Measurements from ENCODE around the gene ZNRF4.
"Not testable (repeated sequence)": the region's sequence is repeated elsewhere in the genome, so short reads cannot be mapped to it uniquely, and the experiment has no call there.

The ZNRF4 gene, protein sequence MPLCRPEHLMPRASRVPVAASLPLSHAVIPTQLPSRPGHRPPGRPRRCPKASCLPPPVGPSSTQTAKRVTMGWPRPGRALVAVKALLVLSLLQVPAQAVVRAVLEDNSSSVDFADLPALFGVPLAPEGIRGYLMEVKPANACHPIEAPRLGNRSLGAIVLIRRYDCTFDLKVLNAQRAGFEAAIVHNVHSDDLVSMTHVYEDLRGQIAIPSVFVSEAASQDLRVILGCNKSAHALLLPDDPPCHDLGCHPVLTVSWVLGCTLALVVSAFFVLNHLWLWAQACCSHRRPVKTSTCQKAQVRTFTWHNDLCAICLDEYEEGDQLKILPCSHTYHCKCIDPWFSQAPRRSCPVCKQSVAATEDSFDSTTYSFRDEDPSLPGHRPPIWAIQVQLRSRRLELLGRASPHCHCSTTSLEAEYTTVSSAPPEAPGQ

DNA sequence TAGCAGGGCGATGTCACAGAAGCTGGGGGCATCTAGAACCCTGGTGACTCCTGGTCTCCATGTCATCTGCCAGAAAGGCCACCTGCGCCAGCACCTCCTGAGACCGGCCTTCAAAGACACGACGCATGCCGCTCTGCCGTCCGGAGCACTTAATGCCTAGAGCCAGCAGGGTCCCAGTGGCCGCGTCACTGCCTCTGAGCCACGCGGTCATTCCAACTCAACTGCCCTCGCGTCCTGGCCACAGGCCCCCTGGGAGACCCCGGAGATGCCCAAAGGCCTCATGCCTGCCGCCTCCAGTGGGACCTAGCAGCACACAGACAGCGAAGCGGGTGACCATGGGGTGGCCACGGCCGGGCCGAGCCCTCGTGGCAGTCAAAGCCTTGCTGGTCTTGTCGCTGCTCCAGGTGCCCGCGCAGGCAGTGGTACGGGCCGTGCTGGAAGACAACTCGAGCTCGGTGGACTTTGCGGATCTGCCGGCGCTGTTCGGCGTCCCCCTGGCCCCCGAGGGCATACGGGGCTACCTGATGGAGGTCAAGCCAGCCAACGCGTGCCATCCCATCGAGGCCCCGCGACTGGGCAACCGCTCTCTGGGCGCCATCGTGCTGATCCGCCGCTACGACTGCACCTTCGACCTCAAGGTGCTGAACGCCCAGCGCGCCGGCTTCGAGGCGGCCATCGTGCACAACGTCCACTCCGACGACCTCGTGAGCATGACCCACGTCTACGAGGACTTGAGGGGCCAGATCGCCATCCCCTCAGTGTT, at the start of gene ZNRF4:
Gene ZNRF4, plus strand, starts transcription at position 51 of the 763 bp plus-strand sequence. Its CDS starts 75 bp downstream, at position 126.
- no peak for DNase-seq (ENCODE audit: low spot score)

DNA sequence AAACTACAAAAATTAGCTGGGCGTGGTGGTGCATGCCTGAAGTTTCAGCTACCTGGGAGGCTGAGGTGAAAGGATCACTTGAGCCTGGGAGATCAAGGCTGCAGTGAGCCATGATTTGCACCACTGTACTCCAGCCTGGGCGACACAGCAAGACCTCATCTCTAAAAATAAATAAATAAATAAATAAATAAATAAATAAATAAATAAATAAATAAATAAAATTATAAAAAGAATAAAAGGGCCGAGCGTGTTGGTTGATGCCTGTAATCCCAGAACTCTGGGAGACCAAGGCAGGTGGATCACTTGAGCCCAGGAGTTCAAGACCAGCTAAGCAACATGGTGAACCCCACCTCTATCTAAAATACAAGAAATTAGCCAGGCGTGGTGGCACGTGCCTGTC, 49.0 kb upstream of the ZNRF4 start:
- DNase-seq (ENCODE audit: low spot score): not testable (repeated sequence)

DNA sequence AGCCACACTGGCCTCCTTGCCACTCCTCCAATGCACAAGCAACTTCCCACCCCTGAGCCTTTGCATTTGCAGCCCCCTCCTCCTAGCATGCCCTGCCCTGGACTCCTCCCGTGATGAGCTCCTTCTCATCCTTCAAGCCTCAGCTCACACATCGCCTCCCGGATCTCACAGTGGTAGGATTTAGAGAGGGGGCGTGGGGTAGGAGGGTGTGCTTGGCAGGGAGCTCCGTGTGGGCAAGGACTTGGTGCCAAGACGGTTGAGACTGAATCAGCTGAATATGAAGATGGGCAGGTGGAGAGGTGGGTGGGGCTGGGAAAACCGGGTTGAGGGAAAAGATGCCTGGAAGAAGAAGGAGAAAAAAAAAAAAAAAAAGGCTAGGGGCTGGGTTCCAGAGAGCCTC, 48.4 kb upstream of the ZNRF4 start:
- no peak for DNase-seq (ENCODE audit: low spot score)

DNA sequence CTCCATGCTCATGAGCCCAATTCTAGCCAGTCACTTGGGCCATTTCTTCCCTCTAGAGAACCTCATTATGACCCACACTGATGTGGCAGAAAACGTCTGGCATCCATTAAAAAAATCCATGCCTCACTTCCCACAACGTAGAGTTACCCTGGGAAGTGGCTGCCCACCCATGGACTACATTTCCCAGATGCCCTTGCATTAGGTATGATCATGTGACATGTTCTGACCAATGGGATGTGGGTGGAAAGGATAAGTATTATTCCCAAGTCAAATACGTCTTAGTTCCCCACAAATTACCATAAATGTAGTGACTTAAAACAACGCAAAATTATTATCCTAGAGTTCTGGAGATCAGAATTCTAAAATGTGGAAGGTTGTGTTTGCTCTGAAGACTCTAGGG, 47.9 kb upstream of the ZNRF4 start:
- no peak for DNase-seq (ENCODE audit: low spot score)

DNA sequence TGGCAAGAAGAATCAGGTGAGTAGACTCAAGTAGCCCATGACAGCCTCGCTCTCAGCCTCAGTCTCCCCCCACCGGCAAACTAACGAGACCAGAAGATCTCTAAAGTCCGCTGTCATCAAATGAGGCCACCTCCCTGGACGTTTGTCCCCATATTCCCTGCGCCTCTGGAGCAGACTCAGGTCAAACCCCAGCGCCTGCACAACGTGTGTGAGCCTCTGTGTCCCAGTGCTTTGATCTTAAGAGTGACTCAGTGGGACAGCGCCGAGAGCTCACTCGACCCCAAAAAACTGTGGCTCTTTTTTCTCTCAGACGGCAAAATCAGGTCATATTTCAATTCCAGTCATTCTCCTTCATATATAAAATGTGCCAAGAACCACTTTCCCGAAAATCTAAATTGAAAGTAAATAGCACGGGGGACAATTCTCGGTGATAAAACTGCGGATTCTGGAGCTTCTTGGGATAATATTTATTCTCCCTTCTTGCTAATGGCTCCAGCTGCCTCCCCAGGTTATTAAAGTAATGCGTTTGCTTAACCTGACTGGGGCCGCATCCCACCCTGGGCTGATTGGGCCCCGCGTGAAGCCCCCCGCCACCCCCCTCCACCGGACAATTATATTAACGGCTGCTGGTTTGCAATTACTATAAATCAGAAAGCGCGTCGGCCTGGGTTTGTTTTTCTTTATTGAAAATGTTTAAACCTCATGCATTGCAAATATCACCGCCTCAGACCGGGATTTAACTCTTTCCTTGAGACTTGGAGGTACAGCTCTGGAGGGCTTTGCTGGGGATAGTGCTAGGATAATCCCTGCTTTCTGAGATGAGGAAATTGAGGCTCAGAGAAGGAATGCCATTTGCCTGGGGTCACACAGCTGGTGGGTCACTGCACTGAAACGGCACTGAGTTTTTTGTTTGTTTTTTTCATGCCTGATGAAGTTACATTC, 37.5 kb upstream of the ZNRF4 start:
- no peak for DNase-seq (ENCODE audit: low spot score)

DNA sequence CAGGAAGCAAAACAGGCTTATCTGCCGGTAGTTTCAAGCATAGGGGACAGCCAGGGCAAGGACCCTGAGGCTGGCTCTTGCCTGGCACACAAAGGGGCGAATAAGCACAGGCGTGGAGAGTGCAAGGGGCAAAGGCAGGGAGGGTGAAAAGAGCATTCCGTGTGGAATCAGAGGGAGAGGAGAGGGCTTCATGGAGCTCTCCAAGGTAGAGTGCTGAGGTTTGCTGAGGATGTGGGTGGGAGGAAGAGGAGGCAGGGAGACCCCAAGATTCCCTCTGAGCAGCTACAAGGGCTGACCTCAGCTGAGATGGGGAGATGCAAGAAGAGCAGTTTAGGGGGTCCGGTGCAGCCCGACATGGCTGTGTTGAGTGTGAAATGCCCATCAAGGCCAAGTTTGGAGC, 36.5 kb upstream of the ZNRF4 start:
- DNase-seq (ENCODE audit: low spot score): no peak

DNA sequence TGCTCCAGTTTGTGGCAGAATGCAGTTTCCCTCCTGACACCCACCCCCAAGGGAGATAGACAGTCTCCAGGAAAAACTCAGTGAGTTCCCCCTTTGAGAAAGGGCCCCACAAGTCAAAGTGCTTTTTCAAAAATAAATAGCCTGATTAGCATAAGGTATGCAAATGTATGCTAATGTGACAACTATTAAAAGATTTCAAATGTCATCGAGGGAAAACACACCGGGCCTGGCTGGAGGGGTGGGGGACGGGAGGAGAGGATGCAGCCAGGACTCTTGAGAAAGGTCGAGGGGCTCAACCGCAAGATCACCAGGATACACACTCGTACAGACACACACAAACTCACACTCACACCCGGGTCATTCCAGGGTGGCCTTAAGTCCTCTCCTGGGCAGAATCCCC, 34.3 kb upstream of the ZNRF4 start:
- DNase-seq (ENCODE audit: low spot score): no peak

DNA sequence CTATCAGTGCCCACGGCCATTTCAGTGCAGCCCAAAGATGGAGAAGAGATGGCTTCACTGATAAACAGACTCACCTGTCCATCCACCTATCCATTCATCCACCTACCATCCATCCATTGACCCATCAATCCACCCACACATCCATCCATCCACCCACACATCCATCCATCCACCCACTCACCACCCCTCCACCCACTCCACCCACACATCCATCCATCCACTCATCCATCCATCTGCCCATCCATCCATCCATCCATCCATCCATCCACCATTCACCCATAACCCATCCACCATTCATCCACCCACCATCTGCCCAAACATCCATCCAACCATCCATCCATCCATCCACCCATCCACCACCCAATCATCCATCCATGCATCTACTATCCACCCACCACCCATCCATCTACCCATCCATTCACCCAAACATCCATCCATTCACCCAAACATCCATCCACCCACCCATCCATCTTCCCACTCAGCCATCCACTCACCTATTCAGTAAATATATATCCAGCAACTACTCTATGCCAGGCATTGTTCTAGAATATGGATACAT, 31.6 kb upstream of the ZNRF4 start:
- DNase-seq (ENCODE audit: low spot score): no peak

DNA sequence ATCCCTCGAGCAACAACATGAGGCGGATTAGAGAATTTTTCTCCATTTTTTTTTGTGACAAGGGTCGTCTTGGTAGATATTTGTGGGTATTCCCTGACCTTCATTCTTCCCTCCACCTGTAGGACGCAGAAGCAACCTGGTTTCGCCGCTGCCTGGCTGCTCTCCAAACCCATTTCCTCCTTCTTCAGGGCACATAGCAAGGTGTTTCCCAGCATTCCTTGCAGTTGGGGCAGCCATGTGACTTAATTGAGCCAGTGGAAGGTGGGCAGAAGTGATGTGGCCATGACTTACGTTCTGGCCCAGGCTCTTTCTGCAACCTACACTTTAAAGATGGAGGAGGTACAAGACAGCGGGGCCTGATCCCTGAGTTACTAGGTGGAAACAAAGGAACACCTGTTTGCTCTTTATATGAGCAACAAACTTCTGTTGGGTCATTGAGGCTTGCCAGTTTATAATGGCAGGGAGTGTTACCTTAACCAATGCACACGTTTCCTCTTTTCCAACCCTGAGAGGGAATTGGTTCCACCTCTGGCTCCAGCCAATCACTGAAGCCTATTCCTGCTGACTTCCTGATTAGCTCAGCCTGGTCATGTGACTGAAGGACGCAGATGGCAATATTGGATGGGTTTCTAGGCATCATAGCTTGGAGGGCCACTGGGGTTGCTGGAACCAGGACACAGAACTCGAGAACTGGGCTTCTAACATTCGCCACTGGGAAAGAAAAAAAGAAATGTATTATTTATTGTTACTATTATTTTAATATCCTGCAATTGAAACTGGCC, 30.8 kb upstream of the ZNRF4 start:
- no peak for DNase-seq (ENCODE audit: low spot score)

DNA sequence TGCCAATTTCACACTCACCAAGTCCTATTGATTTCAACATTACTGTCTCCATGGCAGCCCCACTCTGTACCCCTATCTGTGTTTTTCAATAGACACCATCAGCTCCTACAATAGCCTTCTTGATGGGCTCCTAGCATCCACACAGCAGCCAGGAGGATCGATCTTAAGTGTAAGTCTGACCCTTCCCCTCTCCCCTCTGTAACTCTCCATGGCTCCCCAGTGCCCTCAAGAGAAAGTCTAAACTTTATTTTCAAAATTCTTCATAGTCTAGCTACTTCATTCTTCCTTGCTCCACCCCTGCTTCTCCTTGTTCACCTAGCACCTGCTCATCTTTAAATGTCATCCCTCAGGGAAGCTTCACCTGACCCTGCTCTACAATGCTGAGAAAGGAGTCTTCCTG, 30.0 kb upstream of the ZNRF4 start:
- no peak for DNase-seq (ENCODE audit: low spot score)

DNA sequence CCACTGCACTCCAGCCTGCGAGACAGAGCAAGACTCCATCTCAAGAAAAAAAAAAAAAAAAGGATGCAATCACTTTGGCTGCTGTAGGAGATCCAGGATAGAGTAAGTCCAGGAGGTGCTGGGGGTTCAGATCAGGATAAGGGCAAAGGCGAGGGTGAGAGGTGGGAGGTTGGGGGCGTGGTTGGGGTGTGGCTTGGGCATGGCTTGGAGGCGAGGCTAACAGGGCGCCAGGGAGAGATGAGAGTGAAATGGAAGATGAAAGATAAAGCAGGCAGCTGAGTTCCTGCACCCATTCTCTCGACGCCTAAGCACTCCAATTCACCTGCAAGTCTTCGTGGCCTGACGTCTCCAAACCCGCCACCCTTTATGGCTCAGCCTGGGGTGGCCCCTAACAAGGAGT, 25.0 kb upstream of the ZNRF4 start:
- no peak for DNase-seq (ENCODE audit: low spot score)

DNA sequence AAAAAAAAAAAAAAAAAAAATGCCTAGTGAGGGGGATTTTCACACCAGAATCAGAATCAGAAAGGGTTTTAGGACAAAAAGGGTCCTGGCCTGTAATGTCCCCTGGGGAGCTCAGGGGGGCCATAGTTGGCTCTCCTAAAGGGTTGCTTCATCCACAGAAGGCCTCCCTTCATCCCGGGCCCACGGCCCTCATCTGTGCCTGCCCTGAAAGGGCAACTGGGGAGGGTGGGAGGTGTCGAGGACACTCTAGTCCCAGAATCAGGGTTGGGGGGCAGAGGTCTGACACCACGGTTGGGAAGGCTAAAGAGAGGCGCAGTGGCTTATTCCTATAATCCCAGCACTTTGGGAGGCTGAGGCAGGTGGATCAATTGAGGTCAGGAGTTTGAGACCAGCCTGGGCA, 22.5 kb upstream of the ZNRF4 start:
- DNase-seq (ENCODE audit: low spot score): no peak

DNA sequence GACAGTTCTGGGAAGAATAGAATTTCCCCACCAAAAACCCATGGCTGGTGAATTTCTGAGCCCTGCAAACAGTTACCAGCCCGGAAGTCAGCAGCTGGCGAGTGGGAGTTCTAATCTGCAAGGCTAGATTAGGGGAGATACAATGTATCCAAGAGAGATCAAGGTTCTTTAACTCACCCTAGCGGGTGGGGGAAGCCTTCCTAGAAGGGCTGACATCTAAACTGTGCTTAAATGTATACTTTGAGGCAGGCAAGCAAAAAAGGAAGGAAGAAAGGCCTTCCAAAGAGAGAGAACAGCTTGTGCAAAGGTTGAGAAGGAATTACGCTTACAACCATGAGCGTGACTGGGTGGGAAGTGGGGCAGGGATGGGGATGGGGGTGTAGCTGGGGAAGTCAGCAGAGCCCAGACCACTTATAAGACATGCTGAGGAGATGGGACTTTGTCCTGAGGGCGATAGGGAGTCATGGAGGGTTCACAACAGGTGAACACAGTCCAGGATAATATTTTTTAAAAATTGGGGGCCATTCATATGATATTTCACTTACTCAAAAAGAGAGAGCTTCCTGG, 20.8 kb upstream of the ZNRF4 start:
- DNase-seq (ENCODE audit: low spot score): no peak

DNA sequence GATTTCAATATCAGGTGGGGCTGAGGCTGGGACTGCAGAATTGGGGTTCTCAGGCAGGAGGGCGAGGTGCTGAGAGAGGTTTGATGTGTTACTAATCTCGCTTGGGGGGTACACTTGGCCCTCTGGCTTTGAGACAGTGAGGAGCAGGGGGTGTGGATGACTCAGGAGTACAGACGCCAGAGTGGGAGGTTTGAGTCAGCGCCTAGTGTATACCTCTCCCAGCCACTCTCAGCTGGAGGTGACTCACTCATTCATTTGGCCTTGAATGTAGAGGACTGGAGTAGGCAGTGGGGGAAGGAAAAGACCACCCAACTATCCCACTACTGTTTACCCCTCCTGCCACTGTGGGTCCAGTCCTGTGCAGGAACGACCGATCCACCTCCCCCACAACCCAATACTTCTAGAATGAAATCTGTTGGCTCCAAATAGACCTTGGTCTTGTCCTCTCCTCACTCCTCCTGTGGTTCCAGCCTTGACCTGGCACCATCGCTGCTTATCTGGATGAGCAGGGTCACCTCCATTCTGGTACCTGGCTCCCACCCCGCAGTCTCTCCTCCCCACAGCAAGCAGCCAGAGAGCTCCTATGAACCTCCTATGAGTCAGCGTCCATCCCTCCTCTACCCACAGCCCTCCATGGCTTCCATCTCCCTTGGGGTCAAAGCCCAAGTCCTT, 20.1 kb upstream of the ZNRF4 start:
- peak; percentile 22 for DNase-seq (ENCODE audit: low spot score)

DNA sequence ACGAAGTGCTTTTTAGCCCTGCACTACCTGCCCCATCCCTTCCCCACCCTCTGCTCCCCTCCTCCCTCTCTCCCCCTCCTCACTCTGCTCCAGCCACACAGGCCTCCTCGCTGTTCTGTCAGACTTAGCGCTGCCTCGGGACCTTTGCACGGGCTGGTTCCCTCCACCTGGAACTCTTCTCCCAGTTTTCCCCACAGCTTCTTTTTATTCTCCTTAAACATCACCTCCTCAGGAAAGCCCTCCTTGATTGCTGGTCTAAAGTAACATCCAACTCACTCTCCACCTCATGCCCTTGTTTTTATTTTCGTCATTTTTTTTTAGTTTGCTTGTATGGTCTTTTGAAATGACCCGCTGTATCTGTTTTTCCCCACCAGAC, 19.6 kb upstream of the ZNRF4 start:
- DNase-seq (ENCODE audit: low spot score): no peak

DNA sequence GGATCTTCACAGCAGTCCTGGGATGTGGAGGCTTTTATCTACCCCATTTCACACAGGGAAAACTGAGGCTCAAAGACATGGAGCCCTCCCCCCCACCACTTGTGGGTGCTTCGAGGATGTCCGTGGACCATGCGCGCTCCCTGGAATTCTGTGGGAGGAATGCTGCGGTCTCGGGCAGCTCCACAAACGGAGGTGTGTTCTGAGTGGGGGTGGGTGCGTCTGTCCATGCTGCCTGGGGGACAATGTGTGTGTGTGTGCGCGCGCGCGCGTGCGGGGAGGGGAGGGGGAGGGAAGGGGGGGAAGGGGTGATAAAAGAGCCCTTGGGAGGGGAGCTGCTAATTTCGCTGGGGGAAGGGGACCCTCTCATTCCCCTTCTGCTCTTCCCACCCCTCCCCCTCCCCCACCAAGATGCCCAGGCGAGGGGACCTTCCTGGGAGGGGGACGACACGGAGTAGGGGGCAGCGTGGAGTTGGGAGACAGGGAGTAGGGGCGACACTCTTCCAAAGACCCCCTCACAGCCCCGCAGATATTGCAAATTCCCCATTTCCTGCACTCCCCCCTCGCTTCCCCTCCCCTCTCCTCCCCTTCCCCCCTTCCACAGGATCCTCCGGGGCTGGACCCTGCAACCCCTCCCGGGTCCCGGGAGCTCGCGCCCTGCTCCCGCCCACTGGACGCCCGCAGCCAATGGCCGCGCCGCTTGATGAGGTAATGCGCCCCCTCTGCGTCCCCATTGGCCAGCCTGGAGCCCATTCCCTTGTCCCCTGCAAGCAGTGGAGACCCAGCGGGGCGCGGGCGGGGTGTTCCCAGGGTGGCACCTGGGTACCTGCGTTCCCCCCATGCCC, 18.9 kb upstream of the ZNRF4 start:
- no peak for DNase-seq (ENCODE audit: low spot score)

DNA sequence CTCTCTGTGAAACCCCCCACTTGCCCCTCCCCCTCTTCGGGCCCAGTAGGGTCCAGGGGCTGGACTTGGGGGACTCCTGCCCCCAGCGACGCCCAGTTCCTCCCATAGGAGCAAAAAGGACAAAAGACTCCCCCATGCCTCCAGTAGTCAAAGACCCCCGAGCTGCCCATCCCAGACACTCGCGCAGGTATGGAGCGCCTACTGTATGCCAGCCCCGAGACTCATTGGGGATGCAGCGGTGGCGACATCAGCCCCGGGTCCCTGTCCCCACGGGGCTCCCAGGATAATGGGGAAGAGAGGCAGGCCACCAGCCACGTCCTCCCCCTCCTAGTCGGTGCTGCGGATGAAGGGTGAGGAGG, 18.3 kb upstream of the ZNRF4 start:
- no peak for DNase-seq (ENCODE audit: low spot score)

DNA sequence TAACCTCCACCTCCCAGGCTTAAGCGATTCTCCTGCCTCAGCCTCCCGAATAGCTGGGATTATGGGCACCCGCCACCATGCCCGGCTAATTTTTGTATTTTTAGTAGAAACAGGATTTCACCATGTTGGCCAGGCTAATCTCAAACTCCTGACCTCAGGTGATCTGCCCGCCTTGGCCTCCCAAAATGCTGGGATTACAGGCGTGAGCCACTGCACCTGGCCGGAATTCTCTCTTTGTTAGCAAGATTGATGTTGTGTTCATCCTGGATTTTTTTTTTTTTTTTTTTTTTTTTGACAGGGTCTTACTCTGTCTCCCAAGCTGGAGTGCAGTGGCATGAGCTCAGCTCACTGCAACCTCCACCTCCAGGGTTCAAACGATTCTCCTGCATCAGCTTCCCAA, 16.5 kb upstream of the ZNRF4 start:
- not testable (repeated sequence) for DNase-seq (ENCODE audit: low spot score)

DNA sequence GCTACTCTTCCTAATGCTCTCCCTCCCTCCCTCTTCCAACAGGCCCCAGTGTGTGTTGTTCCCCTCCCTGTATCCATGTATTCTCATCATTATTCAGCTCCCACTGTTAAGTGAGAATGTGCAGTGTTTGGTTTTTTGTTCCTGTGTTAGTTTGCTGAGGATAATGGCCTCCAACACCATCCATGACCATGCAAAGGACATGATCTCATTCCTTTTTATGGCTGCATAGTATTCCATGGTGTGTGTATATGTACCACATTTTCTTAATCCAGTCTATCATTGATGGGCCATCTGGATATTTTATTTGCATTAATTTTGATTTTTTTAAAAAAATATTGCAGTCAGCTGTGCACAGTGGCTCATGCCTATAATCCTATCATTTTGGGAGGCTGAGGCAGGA, 15.8 kb upstream of the ZNRF4 start:
- DNase-seq (ENCODE audit: low spot score): no peak

DNA sequence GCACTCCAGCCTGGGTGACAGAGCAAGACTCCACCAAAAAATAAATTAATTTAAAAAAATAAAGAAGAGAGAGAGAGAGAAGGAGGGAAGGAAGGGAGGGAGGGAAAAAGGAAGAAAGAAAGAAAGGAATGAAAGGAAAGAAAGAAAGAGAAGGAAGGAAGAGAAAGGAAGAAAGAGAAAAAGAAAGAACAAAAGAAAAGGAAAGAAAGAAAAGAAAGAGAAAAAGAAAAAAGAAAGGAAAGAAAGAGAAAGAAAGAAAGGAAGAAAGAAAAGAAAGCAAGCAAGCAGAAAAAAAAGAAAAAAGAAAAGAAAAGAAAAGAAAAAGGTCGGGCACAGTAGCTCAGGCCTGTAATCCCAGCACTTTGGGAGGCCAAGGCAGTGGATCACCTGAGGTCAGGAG, 14.9 kb upstream of the ZNRF4 start:
- DNase-seq (ENCODE audit: low spot score): no peak

All from activated CD4-positive, alpha-beta T cell treated with anti-CD3 and anti-CD28 coated beads, Interleukin-2, Interleukin-4, amounts not matched to agents 100 ng/mL and 50 ng/mL, durations not matched to agents 16 hours and 8 hours (primary cell).